Measurements from ENCODE around the gene SPACA7.

SPACA7 gene

GRCh38 chr13:112376050-112376681 is at the start of gene SPACA7:
Gene SPACA7 (plus strand): TSS chr13:112376355. CDS start chr13:112376386, 31 bp downstream.
- DNase-seq (ENCODE audit: low read depth): no peak
- H3K4me3 ChIP-seq (ENCODE audit: low read length): no peak within 1 kb of the TSS
- TF ChIP-seq CTCF (conservative IDR thresholded peaks at IDR 0.05; ENCODE audit: low read length): no peak

- TF ChIP-seq CTCF (conservative IDR thresholded peaks at IDR 0.05; ENCODE audit: low read length): no peak
- DNase-seq (ENCODE audit: low read depth): no peak
- H3K4me3 ChIP-seq (ENCODE audit: low read length): no peak overlapping the region
These were observed 49.3 kb upstream of the SPACA7 start for GRCh38 chr13:112326821-112327370.

- TF ChIP-seq CTCF (conservative IDR thresholded peaks at IDR 0.05; ENCODE audit: low read length): no peak
- no peak overlapping the region for H3K4me3 ChIP-seq (ENCODE audit: low read length)
- DNase-seq (ENCODE audit: low read depth): no peak
These were observed 47.2 kb upstream of the SPACA7 start for GRCh38 chr13:112328936-112329335.

- no peak for DNase-seq (ENCODE audit: low read depth)
- no peak overlapping the region for H3K4me3 ChIP-seq (ENCODE audit: low read length)
- no peak for TF ChIP-seq CTCF (conservative IDR thresholded peaks at IDR 0.05; ENCODE audit: low read length)
These were observed 46.8 kb upstream of the SPACA7 start for GRCh38 chr13:112329376-112329775.

- no peak for TF ChIP-seq CTCF (conservative IDR thresholded peaks at IDR 0.05; ENCODE audit: low read length)
These were observed 46.1 kb upstream of the SPACA7 start for GRCh38 chr13:112330066-112330465.

GRCh38 chr13:112330479-112331381 is 45.4 kb upstream of the SPACA7 start:
- H3K4me3 ChIP-seq (ENCODE audit: low read length): no peak overlapping the region
- no peak for TF ChIP-seq CTCF (conservative IDR thresholded peaks at IDR 0.05; ENCODE audit: low read length)

More at GRCh38 chr13:112330066-112330465, 46.1 kb upstream of the SPACA7 start:
- no peak for DNase-seq (ENCODE audit: low read depth)
- no peak overlapping the region for H3K4me3 ChIP-seq (ENCODE audit: low read length)

More at GRCh38 chr13:112330479-112331381, 45.4 kb upstream of the SPACA7 start:
- no peak for DNase-seq (ENCODE audit: low read depth)
